Liver (tissue), 9 donors: ENCODE results near the gene UBFD1. TPM values are rescaled to one million over a fixed set of nuclear protein-coding genes. Genes with fewer than 3 reads are reported as not detected.

ENCODE experiments used
- DNase-seq: peaks from one replicate; pipeline ENCODE4 v3.0.0-alpha.2; 2017; ENCODE audit warnings: low spot score
- H3K27ac ChIP-seq, 2 donors: one replicate each; pipeline ENCODE4 v1.7.0; 2013; ENCODE audit warnings: inconsistent platforms in 2 of 2, low read length in 2 of 2, control low read depth in 1 of 2, low read depth in 1 of 2, mild to moderate bottlenecking in 1 of 2
- H3K27me3 ChIP-seq, 4 donors: one replicate each; pipeline versions ENCODE4 v1.6.1 to v1.7.0; 2013; ENCODE audit warnings: low read length in 3 of 4, inconsistent platforms in 1 of 4, mild to moderate bottlenecking in 1 of 4, moderate library complexity in 1 of 4; ENCODE audit not compliant: control insufficient read depth in 4 of 4, insufficient read depth in 4 of 4
- H3K36me3 ChIP-seq, 4 donors: one replicate each; pipeline versions ENCODE4 v1.6.1 to v1.7.0; 2013; ENCODE audit warnings: low read length in 3 of 4, mild to moderate bottlenecking in 3 of 4, low read depth in 1 of 4, moderate library complexity in 1 of 4; ENCODE audit not compliant: control insufficient read depth in 4 of 4, insufficient read depth in 3 of 4
- H3K4me1 ChIP-seq, 4 donors: one replicate each; pipeline versions ENCODE4 v1.6.1 to v1.7.0; 2013; ENCODE audit warnings: low read length in 3 of 4, mild to moderate bottlenecking in 3 of 4, moderate library complexity in 1 of 4; ENCODE audit not compliant: control insufficient read depth in 4 of 4, insufficient read depth in 4 of 4
- H3K4me3 ChIP-seq, 3 donors: one replicate each; pipeline versions ENCODE4 v1.6.1 to v1.7.0; 2013; ENCODE audit warnings: low read length in 3 of 3, control low read depth in 1 of 3, low read depth in 1 of 3, mild to moderate bottlenecking in 1 of 3
- H3K9ac ChIP-seq, 2 donors: one replicate each; pipeline ENCODE4 v1.7.0; 2013; ENCODE audit warnings: low read length in 2 of 2, mild to moderate bottlenecking in 2 of 2, moderate library complexity in 2 of 2, control low read depth in 1 of 2, low read depth in 1 of 2
- H3K9me3 ChIP-seq, 4 donors: one replicate each; pipeline versions ENCODE4 v1.6.1 to v1.7.0; 2013; ENCODE audit warnings: low read length in 3 of 4; ENCODE audit not compliant: control insufficient read depth in 4 of 4
- EGR1 ChIP-seq, 2 donors: IDR thresholded peaks; 2 replicates each; pipeline ENCODE4 v1.6.1; 2016 to 2018; ENCODE audit warnings: antibody characterized with exemption in 2 of 2, low read depth in 2 of 2
- FOXA2 ChIP-seq: IDR thresholded peaks from 2 replicates; pipeline ENCODE4 v1.6.1; 2016; ENCODE audit warnings: antibody characterized with exemption
- HNF4A ChIP-seq, 2 donors: conservative IDR thresholded peaks; 2 replicates each; pipeline ENCODE4 v1.6.1; 2016; ENCODE audit warnings: antibody characterized with exemption in 2 of 2, mild to moderate bottlenecking in 2 of 2
- HNF4G ChIP-seq: IDR thresholded peaks from 2 replicates; pipeline ENCODE4 v1.6.1; 2016; ENCODE audit warnings: antibody characterized with exemption
- NR2F2 ChIP-seq: IDR thresholded peaks from 2 replicates; pipeline ENCODE4 v1.6.1; 2016; ENCODE audit warnings: antibody characterized with exemption
- RAD21 ChIP-seq, 2 donors: IDR thresholded peaks; 2 replicates each; pipeline ENCODE4 v1.6.1; 2016; ENCODE audit warnings: antibody characterized with exemption in 2 of 2, mild to moderate bottlenecking in 2 of 2
- RXRA ChIP-seq, 2 donors: IDR thresholded peaks; 2 replicates each; pipeline ENCODE4 v1.6.1; 2017 to 2018; ENCODE audit warnings: antibody characterized with exemption in 2 of 2, mild to moderate bottlenecking in 1 of 2
- SP1 ChIP-seq: IDR thresholded peaks from 2 replicates; pipeline ENCODE4 v1.6.1; 2018; ENCODE audit warnings: antibody characterized with exemption, mild to moderate bottlenecking
- TAF1 ChIP-seq: conservative IDR thresholded peaks from 2 replicates; pipeline ENCODE4 v1.6.1; 2016; ENCODE audit warnings: antibody characterized with exemption, mild to moderate bottlenecking
- YY1 ChIP-seq: IDR thresholded peaks from 2 replicates; pipeline ENCODE4 v1.6.1; 2016; ENCODE audit warnings: antibody characterized with exemption, mild to moderate bottlenecking
- WGBS: extraction: QIAGEN DNeasy Blood & Tissue Kit; methylation state at CpG from one replicate; pipeline ENCODE4 v1.1.7; 2013; 5-methylcytosine and 5-hydroxymethylcytosine counted together
- polyA plus RNA-seq, 2 donors: library from polyadenylated mRNA; stranded (reverse) in 1 of 2; unstranded in 1 of 2; fragments of 200-250 nt in 1 of 2; fragments of >200 nt in 1 of 2; fragmentation: Nextera tagmentation in 1 of 2; extraction: Ambion mirVana in 1 of 2; gene quantifications; one replicate each; pipeline versions ENCODE4 v1.2.1 to v1.2.3, GENCODE V29; 2013 to 2015
- total RNA-seq, 2 donors: library from RNA; depleted of rRNA; stranded (reverse); fragments of >200 nt; gene quantifications; one replicate each; pipeline ENCODE4 v1.2.3, GENCODE V29; 2014
- TF ChIP-seq, protein P1 (sequence below): IDR thresholded peaks from 2 replicates; pipeline ENCODE4 v1.6.1; 2016; ENCODE audit warnings: antibody characterized with exemption
- TF ChIP-seq, protein P2 (sequence below): fragments of 150-350 bp; IDR thresholded peaks from 2 replicates; pipeline ENCODE4 v1.5.1; 2017; ENCODE audit warnings: improper control_type of control experiment, low read depth, low read length; ENCODE audit not compliant: missing input control
- TF ChIP-seq, protein P3 (sequence below): IDR thresholded peaks from 2 replicates; pipeline ENCODE4 v1.6.1; 2016; ENCODE audit warnings: antibody characterized with exemption
- TF ChIP-seq, protein P4 (sequence below): IDR thresholded peaks from 2 replicates; pipeline ENCODE4 v1.6.1; 2016; ENCODE audit warnings: antibody characterized with exemption
- donor health status: healthy.
- donor health status: healthy.
- donor health status: healthy.
- donor health status: healthy.
- donor health status: healthy.

UBFD1 gene
- total and polyA plus RNA-seq, 4 donors, result 9.2 to 42.4 (median 25.6) TPM

DNA sequence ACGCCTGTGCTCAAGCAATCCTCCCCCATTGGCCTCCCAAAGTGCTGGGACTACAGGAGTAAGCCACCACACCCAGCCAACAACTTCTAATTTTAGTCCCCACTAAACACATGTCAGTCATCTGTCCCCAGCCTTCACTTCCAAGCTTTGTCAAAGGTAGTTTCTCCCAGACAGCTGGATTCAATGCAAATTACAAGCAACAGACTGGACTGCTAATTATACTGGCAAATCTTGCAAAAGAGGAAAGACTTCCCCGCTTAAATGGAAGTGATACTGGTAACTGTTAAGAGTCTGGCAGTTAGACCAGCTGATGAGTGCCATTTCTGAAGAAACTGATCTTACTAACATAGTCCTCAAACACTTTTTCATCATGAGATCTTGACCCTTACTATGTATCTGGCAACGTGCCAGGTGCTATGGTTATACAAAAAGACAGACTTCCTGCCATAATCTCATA lies 39.1 kb upstream of the UBFD1 start:
- no peak overlapping the region for H3K9ac ChIP-seq
- no peaks in the 10 kb centered on the region for H3K27me3 ChIP-seq
- no peak overlapping the region for H3K27ac ChIP-seq
- DNase-seq, result no peak
- peaks cover 3 to 19% (median 14%) of the 10 kb centered on the region in 4 donors for H3K36me3 ChIP-seq
- 74% methylated on average over 3 of the region's 3 CpGs for WGBS
- TF ChIP-seq TAF1, result no peak
- no peak for TF ChIP-seq NR2F2
- TF ChIP-seq RAD21 (IDR thresholded peaks at IDR 0.05), result no peak
- TF ChIP-seq, protein P1, sequence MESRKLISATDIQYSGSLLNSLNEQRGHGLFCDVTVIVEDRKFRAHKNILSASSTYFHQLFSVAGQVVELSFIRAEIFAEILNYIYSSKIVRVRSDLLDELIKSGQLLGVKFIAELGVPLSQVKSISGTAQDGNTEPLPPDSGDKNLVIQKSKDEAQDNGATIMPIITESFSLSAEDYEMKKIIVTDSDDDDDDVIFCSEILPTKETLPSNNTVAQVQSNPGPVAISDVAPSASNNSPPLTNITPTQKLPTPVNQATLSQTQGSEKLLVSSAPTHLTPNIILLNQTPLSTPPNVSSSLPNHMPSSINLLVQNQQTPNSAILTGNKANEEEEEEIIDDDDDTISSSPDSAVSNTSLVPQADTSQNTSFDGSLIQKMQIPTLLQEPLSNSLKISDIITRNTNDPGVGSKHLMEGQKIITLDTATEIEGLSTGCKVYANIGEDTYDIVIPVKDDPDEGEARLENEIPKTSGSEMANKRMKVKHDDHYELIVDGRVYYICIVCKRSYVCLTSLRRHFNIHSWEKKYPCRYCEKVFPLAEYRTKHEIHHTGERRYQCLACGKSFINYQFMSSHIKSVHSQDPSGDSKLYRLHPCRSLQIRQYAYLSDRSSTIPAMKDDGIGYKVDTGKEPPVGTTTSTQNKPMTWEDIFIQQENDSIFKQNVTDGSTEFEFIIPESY, result no peak
- TF ChIP-seq, protein P2, sequence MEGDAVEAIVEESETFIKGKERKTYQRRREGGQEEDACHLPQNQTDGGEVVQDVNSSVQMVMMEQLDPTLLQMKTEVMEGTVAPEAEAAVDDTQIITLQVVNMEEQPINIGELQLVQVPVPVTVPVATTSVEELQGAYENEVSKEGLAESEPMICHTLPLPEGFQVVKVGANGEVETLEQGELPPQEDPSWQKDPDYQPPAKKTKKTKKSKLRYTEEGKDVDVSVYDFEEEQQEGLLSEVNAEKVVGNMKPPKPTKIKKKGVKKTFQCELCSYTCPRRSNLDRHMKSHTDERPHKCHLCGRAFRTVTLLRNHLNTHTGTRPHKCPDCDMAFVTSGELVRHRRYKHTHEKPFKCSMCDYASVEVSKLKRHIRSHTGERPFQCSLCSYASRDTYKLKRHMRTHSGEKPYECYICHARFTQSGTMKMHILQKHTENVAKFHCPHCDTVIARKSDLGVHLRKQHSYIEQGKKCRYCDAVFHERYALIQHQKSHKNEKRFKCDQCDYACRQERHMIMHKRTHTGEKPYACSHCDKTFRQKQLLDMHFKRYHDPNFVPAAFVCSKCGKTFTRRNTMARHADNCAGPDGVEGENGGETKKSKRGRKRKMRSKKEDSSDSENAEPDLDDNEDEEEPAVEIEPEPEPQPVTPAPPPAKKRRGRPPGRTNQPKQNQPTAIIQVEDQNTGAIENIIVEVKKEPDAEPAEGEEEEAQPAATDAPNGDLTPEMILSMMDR, result no peak
- TF ChIP-seq EGR1 (IDR thresholded peaks at IDR 0.05; ENCODE audit: low read depth in 2 of 2), result no peak
- no peaks in the 10 kb centered on the region for H3K9me3 ChIP-seq
- H3K4me3 ChIP-seq, result no peak overlapping the region
- no peaks in the 10 kb centered on the region for H3K4me1 ChIP-seq

GRCh38 chr16:23519282-23519681 lies 38.2 kb upstream of the UBFD1 start:
- Histone ChIP-seq H3K4me1 (no peaks in the 10 kb centered on the region), H3K27me3 (no peaks in the 10 kb centered on the region), H3K9ac (no peak overlapping the region), H3K9me3 (no peaks in the 10 kb centered on the region), H3K27ac (no peak overlapping the region), H3K36me3 (peaks cover 3 to 27% (median 21%) of the 10 kb centered on the region in 4 donors), H3K4me3 (no peak overlapping the region)
- no peak for DNase-seq
- TF ChIP-seq, protein P3, sequence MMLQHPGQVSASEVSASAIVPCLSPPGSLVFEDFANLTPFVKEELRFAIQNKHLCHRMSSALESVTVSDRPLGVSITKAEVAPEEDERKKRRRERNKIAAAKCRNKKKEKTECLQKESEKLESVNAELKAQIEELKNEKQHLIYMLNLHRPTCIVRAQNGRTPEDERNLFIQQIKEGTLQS, result no peak
- TF ChIP-seq HNF4A (conservative IDR thresholded peaks at IDR 0.05), result no peak
- WGBS, result 96% methylated on average over 5 of the region's 5 CpGs

GRCh38 chr16:23520500-23520899 lies 37.0 kb upstream of the UBFD1 start:
- no peak for DNase-seq
- H3K27me3 ChIP-seq, result no peaks in the 10 kb centered on the region
- H3K4me1 ChIP-seq, result no peaks in the 10 kb centered on the region
- H3K36me3 ChIP-seq, result peaks cover 3 to 35% (median 29%) of the 10 kb centered on the region in 4 donors
- no peak overlapping the region for H3K27ac ChIP-seq
- WGBS, result 79% methylated on average over 4 of the region's 4 CpGs
- H3K4me3 ChIP-seq, result no peak overlapping the region
- TF ChIP-seq TAF1, result no peak
- no peak for TF ChIP-seq FOXA2
- no peak for TF ChIP-seq SP1
- no peak for TF ChIP-seq RAD21 (IDR thresholded peaks at IDR 0.05)
- TF ChIP-seq YY1, result no peak
- TF ChIP-seq EGR1 (IDR thresholded peaks at IDR 0.05; ENCODE audit: low read depth in 2 of 2), result no peak
- TF ChIP-seq, protein P1, result no peak
- TF ChIP-seq, protein P4, sequence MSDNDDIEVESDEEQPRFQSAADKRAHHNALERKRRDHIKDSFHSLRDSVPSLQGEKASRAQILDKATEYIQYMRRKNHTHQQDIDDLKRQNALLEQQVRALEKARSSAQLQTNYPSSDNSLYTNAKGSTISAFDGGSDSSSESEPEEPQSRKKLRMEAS, result no peak
- TF ChIP-seq HNF4G, result no peak
- TF ChIP-seq RXRA (IDR thresholded peaks at IDR 0.05), result no peak
- no peak for TF ChIP-seq NR2F2
- H3K9me3 ChIP-seq, result no peaks in the 10 kb centered on the region
- H3K9ac ChIP-seq, result no peak overlapping the region
